Parathyroid adenoma (tissue), 2 donors: ENCODE measurements around the gene SP8.
"Not testable (repeated sequence)": the region's sequence is repeated elsewhere in the genome, so short reads cannot be mapped to it uniquely, and the experiment has no call there.

Experiments used
- H2AFZ ChIP-seq: fragments of 300-600 bp; sonication (generic); one replicate; pipeline ENCODE4 v1.7.0; 2017; ENCODE audit warnings: antibody characterized with exemption, mild to moderate bottlenecking
- H3K27ac ChIP-seq: fragments of 300-600 bp; sonication (generic); one replicate; pipeline ENCODE4 v1.7.0; 2017
- H3K27me3 ChIP-seq: fragments of 300-600 bp; sonication (generic); one replicate; pipeline ENCODE4 v1.7.0; 2017; ENCODE audit warnings: low read length; ENCODE audit not compliant: control insufficient read depth, insufficient read depth
- H3K36me3 ChIP-seq: fragments of 300-600 bp; sonication (generic); one replicate; pipeline ENCODE4 v1.7.0; 2017; ENCODE audit warnings: low read length; ENCODE audit not compliant: control insufficient read depth, insufficient read depth
- H3K4me1 ChIP-seq: fragments of 300-600 bp; sonication (generic); one replicate; pipeline ENCODE4 v1.7.0; 2017; ENCODE audit warnings: control low read depth
- H3K4me2 ChIP-seq: fragments of 300-600 bp; sonication (generic); one replicate; pipeline ENCODE4 v1.7.0; 2017; ENCODE audit warnings: low read length
- H3K4me3 ChIP-seq: fragments of 300-600 bp; sonication (generic); one replicate; pipeline ENCODE4 v1.7.0; 2017; ENCODE audit warnings: low read depth, low read length
- H3K79me2 ChIP-seq: fragments of 300-600 bp; sonication (generic); one replicate; pipeline ENCODE4 v1.7.0; 2017; ENCODE audit warnings: control low read depth
- H3K9ac ChIP-seq: fragments of 300-600 bp; sonication (generic); one replicate; pipeline ENCODE4 v1.7.0; 2017; ENCODE audit warnings: mild to moderate bottlenecking
- H3K9me3 ChIP-seq: fragments of 300-600 bp; sonication (generic); one replicate; pipeline ENCODE4 v1.7.0; 2017; ENCODE audit warnings: low read length; ENCODE audit not compliant: control insufficient read depth
- CTCF ChIP-seq: fragments of 300-600 bp; sonication (generic); IDR thresholded peaks from one replicate; pipeline ENCODE4 v1.7.0; 2017; ENCODE audit warnings: antibody characterized with exemption, mild to moderate bottlenecking
- donor health status: primary hyperparathyroidism.

SP8 gene

GRCh38 chr7:20786779-20787659 lies at the start of gene SP8:
Gene SP8 (minus strand): TSS chr7:20786886. CDS start chr7:20786798, 88 bp downstream.
- TF ChIP-seq CTCF: no peak
- H3K9ac ChIP-seq: no peak within 1 kb of the TSS
- H3K4me1 ChIP-seq: no peaks in the 10 kb centered on the region
- no peaks in the 10 kb centered on the region for H3K36me3 ChIP-seq
- H3K9me3 ChIP-seq: no peaks in the 10 kb centered on the region
- H3K27me3 ChIP-seq: peaks cover 49% of the 10 kb centered on the region
- no peaks in the 10 kb centered on the region for H3K79me2 ChIP-seq
- H3K4me2 ChIP-seq: no peak within 1 kb of the TSS
- H2AFZ ChIP-seq: no peak within 1 kb of the TSS
- no peak within 1 kb of the TSS for H3K27ac ChIP-seq
- no peak within 1 kb of the TSS for H3K4me3 ChIP-seq

GRCh38 chr7:20836424-20836823 lies 49.7 kb upstream of the SP8 start:
- not testable (repeated sequence) for H2AFZ ChIP-seq, H3K4me2 ChIP-seq, H3K9ac ChIP-seq, H3K27me3 ChIP-seq, H3K27ac ChIP-seq, H3K4me3 ChIP-seq, H3K9me3 ChIP-seq, H3K4me1 ChIP-seq, H3K36me3 ChIP-seq, H3K79me2 ChIP-seq

GRCh38 chr7:20835111-20835750 lies 48.5 kb upstream of the SP8 start:
- H3K4me2 ChIP-seq: no peak overlapping the region
- H3K4me1 ChIP-seq: no peaks in the 10 kb centered on the region
- H3K9me3 ChIP-seq: no peaks in the 10 kb centered on the region
- H3K27ac ChIP-seq: no peak overlapping the region
- no peaks in the 10 kb centered on the region for H3K79me2 ChIP-seq
- H3K36me3 ChIP-seq: no peaks in the 10 kb centered on the region
- no peak overlapping the region for H2AFZ ChIP-seq
- H3K27me3 ChIP-seq: no peaks in the 10 kb centered on the region
- no peak for TF ChIP-seq CTCF
- H3K4me3 ChIP-seq: no peak overlapping the region
- H3K9ac ChIP-seq: no peak overlapping the region

GRCh38 chr7:20834656-20835055 lies 48.0 kb upstream of the SP8 start:
- H3K9ac ChIP-seq: no peak overlapping the region
- H3K27ac ChIP-seq: no peak overlapping the region
- H3K4me3 ChIP-seq: no peak overlapping the region
- H3K79me2 ChIP-seq: no peaks in the 10 kb centered on the region
- H3K27me3 ChIP-seq: no peaks in the 10 kb centered on the region
- TF ChIP-seq CTCF: no peak
- no peaks in the 10 kb centered on the region for H3K9me3 ChIP-seq
- no peaks in the 10 kb centered on the region for H3K4me1 ChIP-seq
- no peak overlapping the region for H3K4me2 ChIP-seq
- H3K36me3 ChIP-seq: no peaks in the 10 kb centered on the region
- H2AFZ ChIP-seq: no peak overlapping the region

GRCh38 chr7:20831956-20832355 lies 45.3 kb upstream of the SP8 start:
- Histone ChIP-seq H3K36me3 (no peaks in the 10 kb centered on the region), H3K79me2 (no peaks in the 10 kb centered on the region), H3K27me3 (no peaks in the 10 kb centered on the region), H3K4me3 (no peak overlapping the region), H3K9me3 (no peaks in the 10 kb centered on the region), H3K4me2 (no peak overlapping the region), H3K4me1 (no peaks in the 10 kb centered on the region), H2AFZ (no peak overlapping the region), H3K9ac (no peak overlapping the region), H3K27ac (no peak overlapping the region)
- no peak for TF ChIP-seq CTCF
